Lower leg skin (tissue), 4 donors: Measurements from ENCODE around the gene MECR. TPM values are rescaled to one million over a fixed set of nuclear protein-coding genes. Genes with fewer than 3 reads are reported as not detected.
"Not testable (repeated sequence)": the region's sequence is repeated elsewhere in the genome, so short reads cannot be mapped to it uniquely, and the experiment has no call there.

Experiments
- DNase-seq, 2 donors: peaks; one replicate each; pipeline ENCODE4 v3.0.0-alpha.2; 2019; ENCODE audit warnings: low spot score in 2 of 2
- H3K4me3 ChIP-seq: fragments of 200-600 bp; sonication (generic); 2 replicates; pipeline ENCODE4 v1.5.1; 2017; ENCODE audit warnings: mild to moderate bottlenecking, low read depth; ENCODE audit not compliant: poor library complexity, severe bottlenecking
- CTCF ChIP-seq, 3 donors: fragments of 450-650 bp; IDR thresholded peaks; one replicate each; pipeline ENCODE4 v1.5.1; 2016; ENCODE audit warnings: antibody characterized with exemption in 3 of 3, mild to moderate bottlenecking in 3 of 3, moderate library complexity in 2 of 3
- POLR2A ChIP-seq, 2 donors: fragments of 450-650 bp; IDR thresholded peaks; one replicate each; pipeline ENCODE4 v1.6.1; 2016 to 2017; ENCODE audit warnings: antibody characterized with exemption in 2 of 2, mild to moderate bottlenecking in 1 of 2, moderate library complexity in 1 of 2
- WGBS, 2 donors: methylation state at CpG; one replicate each; pipeline ENCODE4 v1.1.5; 2018; 5-methylcytosine and 5-hydroxymethylcytosine counted together
- intact Hi-C: fragments of 100-400 bp; cut with DNase I; formaldehyde crosslinking; loops from one replicate; pipeline ENCODE4 v1.15.0; 2023; ENCODE audit warnings: low total_unique reads
- total RNA-seq, 4 donors: library from RNA; depleted of rRNA; stranded (reverse); fragments of >200 nt; gene quantifications; one replicate each; pipeline ENCODE4 v1.1.0, GENCODE V29; 2016

The MECR gene
- total RNA-seq, 4 donors from 2014 or later, result 23.2 to 28.3 (median 25.3) TPM

GRCh38 chr1:29227511-29227910 is 3.2 kb downstream of the MECR start:
- H3K4me3 ChIP-seq, result no peak overlapping the region
- 65 to 78% methylated on average over 5 of the region's 5 CpGs for WGBS, 2 donors
- DNase-seq, result no peak
- no peak for TF ChIP-seq CTCF (IDR thresholded peaks at IDR 0.05)
- TF ChIP-seq POLR2A (IDR thresholded peaks at IDR 0.05), result no peak
- intact Hi-C loops, result no loop called here

GRCh38 chr1:29225361-29225760 is 5.4 kb downstream of the MECR start:
- intact Hi-C loops, result no loop called here
- TF ChIP-seq CTCF (IDR thresholded peaks at IDR 0.05) (no peak), POLR2A (IDR thresholded peaks at IDR 0.05) (no peak)
- no peak for DNase-seq
- no peak overlapping the region for H3K4me3 ChIP-seq
- 94 to 96% methylated on average over 4 of the region's 4 CpGs for WGBS, 2 donors

GRCh38 chr1:29224356-29224837 is 6.3 kb downstream of the MECR start:
- intact Hi-C loops, result no loop called here
- no peak overlapping the region for H3K4me3 ChIP-seq
- TF ChIP-seq POLR2A (IDR thresholded peaks at IDR 0.05) (no peak), CTCF (IDR thresholded peaks at IDR 0.05) (no peak)
- DNase-seq, result no peak
- 93 to 95% methylated on average over 5 of the region's 5 CpGs for WGBS, 2 donors

GRCh38 chr1:29223521-29223920 is 7.2 kb downstream of the MECR start:
- no peak for TF ChIP-seq POLR2A (IDR thresholded peaks at IDR 0.05)
- no peak for TF ChIP-seq CTCF (IDR thresholded peaks at IDR 0.05)
- DNase-seq, result no peak
- intact Hi-C loops, result no loop called here
- 86 to 88% methylated on average over 6 of the region's 6 CpGs for WGBS, 2 donors
- no peak overlapping the region for H3K4me3 ChIP-seq

GRCh38 chr1:29222686-29223085 is 8.0 kb downstream of the MECR start:
- DNase-seq, result no peak
- TF ChIP-seq CTCF (IDR thresholded peaks at IDR 0.05) (no peak), POLR2A (IDR thresholded peaks at IDR 0.05) (no peak)
- 84 to 90% methylated on average over 1 of the region's 1 CpG for WGBS, 2 donors
- H3K4me3 ChIP-seq, result no peak overlapping the region
- intact Hi-C loops, result no loop called here

- H3K4me3 ChIP-seq, DNase-seq, intact Hi-C loops: not testable (repeated sequence)
- WGBS, 2 donors, result 86 to 88% methylated on average over 6 of the region's 6 CpGs
These were observed 8.5 kb downstream of the MECR start for GRCh38 chr1:29222260-29222659.
